ENCODE results near the gene VILL. TPM values are rescaled to one million over a fixed set of nuclear protein-coding genes. Genes with fewer than 3 reads are reported as not detected.
"Not testable (repeated sequence)": the region's sequence is repeated elsewhere in the genome, so short reads cannot be mapped to it uniquely, and the experiment has no call there.

VILL gene
- total RNA-seq, 1 experiment from 2014 or later, result 2.9 TPM

DNA sequence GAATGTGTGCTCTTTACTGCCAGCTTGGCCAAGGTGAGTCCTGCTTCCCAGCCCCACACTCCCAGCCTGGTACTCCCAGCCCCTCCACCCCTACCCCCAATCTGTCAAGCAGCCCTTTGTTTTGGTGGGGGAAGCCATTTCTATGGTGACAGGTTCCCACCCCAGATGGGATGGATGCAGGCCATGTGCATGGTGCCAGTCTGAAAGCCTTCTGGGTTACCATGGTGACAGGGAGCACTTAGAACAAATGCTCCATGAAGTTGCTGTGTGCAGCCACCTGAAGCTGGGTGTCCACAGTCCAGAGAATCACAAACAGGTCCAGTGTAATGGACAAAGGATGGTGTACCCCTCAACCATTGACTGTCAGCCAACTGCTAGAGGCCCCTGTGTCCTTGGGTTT is 19.1 kb upstream of the VILL start:
- ChIA-PET POLR2A (ENCODE audit: low non-redundant PET) (no interaction called here), CTCF (interaction anchor here (1.3 kb wide), 1 partner anchor 116 kb away, joined by 3 read pairs; no protein-coding TSS in a partner anchor)
- intact Hi-C loops (cut with micrococcal nuclease; ENCODE audit: unreplicated experiment), result no loop called here
- TF ChIP-seq, protein P1, sequence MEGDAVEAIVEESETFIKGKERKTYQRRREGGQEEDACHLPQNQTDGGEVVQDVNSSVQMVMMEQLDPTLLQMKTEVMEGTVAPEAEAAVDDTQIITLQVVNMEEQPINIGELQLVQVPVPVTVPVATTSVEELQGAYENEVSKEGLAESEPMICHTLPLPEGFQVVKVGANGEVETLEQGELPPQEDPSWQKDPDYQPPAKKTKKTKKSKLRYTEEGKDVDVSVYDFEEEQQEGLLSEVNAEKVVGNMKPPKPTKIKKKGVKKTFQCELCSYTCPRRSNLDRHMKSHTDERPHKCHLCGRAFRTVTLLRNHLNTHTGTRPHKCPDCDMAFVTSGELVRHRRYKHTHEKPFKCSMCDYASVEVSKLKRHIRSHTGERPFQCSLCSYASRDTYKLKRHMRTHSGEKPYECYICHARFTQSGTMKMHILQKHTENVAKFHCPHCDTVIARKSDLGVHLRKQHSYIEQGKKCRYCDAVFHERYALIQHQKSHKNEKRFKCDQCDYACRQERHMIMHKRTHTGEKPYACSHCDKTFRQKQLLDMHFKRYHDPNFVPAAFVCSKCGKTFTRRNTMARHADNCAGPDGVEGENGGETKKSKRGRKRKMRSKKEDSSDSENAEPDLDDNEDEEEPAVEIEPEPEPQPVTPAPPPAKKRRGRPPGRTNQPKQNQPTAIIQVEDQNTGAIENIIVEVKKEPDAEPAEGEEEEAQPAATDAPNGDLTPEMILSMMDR (conservative IDR thresholded peaks at IDR 0.05; ENCODE audit: low read depth, low read length), result no peak
- TF ChIP-seq EZH2 (IDR thresholded peaks at IDR 0.05; ENCODE audit: borderline replicate concordance, low read depth, low read length, poor library complexity, severe bottlenecking), result no peak
- no TSS peak for BruUV-seq (replicated peaks)
- H3K27ac ChIP-seq (ENCODE audit: low read depth, low read length, poor library complexity, severe bottlenecking), result no peak overlapping the region
- no peaks in the 10 kb centered on the region for H3K9me3 ChIP-seq (ENCODE audit: low read depth, low read length, poor library complexity, severe bottlenecking)
- no peaks in the 10 kb centered on the region for H3K36me3 ChIP-seq (ENCODE audit: insufficient read depth, low read length, poor library complexity, severe bottlenecking)
- no peak overlapping the region for H3K4me3 ChIP-seq (ENCODE audit: low read depth, low read length, poor library complexity, severe bottlenecking)
- H3K27me3 ChIP-seq (replicated peaks; ENCODE audit: insufficient read depth, low read depth, low read length, poor library complexity), result no peaks in the 10 kb centered on the region
- H3K4me1 ChIP-seq (ENCODE audit: insufficient read depth, low read length, poor library complexity, severe bottlenecking), result no peaks in the 10 kb centered on the region
- no peak for DNase-seq (ENCODE audit: low spot score)

DNA sequence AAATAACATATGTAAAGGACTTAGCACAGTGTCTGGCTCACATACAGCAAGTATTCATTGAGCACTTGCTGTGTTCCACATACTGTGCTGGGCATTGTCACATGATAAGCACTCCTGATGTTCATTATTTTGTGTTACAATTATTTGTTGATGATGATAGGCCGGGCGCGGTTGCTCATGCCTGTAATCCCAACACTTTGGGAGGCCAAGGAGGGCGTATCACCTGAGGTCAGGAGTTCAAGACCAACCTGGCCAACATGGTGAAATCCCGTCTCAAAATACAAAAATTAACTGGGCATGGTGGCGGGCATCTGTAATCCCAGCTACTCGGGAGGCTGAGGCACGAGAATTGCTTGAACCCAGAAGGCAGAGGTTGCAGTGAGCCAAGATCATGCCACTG is 18.5 kb upstream of the VILL start:
- H3K27ac ChIP-seq (ENCODE audit: low read depth, low read length, poor library complexity, severe bottlenecking); intact Hi-C loops (cut with micrococcal nuclease; ENCODE audit: unreplicated experiment); DNase-seq (ENCODE audit: low spot score); H3K36me3 ChIP-seq (ENCODE audit: insufficient read depth, low read length, poor library complexity, severe bottlenecking); H3K4me3 ChIP-seq (ENCODE audit: low read depth, low read length, poor library complexity, severe bottlenecking); H3K27me3 ChIP-seq (replicated peaks; ENCODE audit: insufficient read depth, low read depth, low read length, poor library complexity); BruUV-seq (replicated peaks); H3K4me1 ChIP-seq (ENCODE audit: insufficient read depth, low read length, poor library complexity, severe bottlenecking); POLR2A ChIA-PET (ENCODE audit: low non-redundant PET); H3K9me3 ChIP-seq (ENCODE audit: low read depth, low read length, poor library complexity, severe bottlenecking): not testable (repeated sequence)
- CTCF ChIA-PET, result interaction anchor here (1.3 kb wide), 1 partner anchor 117 kb away, joined by 3 read pairs; no protein-coding TSS in a partner anchor

DNA sequence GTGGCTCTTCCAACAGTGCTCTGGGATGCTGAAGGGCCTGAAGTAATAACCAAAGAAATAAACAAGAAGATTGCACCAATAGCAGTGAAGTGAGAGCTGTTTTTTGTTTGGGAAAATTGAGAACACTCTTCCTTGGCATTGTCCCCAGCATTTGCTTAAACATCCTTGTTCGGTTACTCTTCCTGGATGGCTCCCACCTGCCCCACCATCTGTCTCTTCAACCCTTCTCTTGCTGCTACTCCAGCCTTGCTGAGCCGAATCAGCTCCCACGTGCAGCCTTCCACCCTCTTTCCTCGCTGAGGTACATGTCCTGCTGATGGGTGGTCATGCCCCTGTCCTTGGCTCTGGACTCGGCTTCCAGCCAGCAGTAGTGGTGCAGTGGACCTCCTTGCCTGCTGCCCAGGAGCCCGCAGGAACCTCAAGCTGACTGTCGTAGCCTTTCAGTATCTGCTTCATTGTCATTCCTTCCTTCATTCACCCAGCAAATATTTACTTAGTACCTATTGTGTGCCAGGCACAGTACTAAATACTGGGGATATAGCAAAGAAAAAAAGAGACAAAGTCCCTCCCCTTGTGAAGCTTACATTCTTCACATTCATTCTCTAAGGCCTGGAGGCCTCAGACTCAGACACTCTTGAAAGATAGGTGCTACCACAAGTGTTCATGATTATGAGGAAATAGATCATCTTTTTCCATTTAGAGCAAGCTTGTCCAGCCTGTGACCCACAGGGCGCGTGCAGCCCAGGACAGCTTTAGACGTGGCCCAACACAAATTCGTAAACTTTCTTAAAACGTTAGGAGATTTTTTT is 17.1 kb upstream of the VILL start:
- Histone ChIP-seq H3K36me3 (ENCODE audit: insufficient read depth, low read length, poor library complexity, severe bottlenecking) (no peaks in the 10 kb centered on the region), H3K27me3 (replicated peaks; ENCODE audit: insufficient read depth, low read depth, low read length, poor library complexity) (no peaks in the 10 kb centered on the region), H3K4me1 (ENCODE audit: insufficient read depth, low read length, poor library complexity, severe bottlenecking) (no peaks in the 10 kb centered on the region), H3K4me3 (ENCODE audit: low read depth, low read length, poor library complexity, severe bottlenecking) (no peak overlapping the region), H3K9me3 (ENCODE audit: low read depth, low read length, poor library complexity, severe bottlenecking) (no peaks in the 10 kb centered on the region), H3K27ac (ENCODE audit: low read depth, low read length, poor library complexity, severe bottlenecking) (no peak overlapping the region)
- CTCF ChIA-PET, result no interaction called here
- POLR2A ChIA-PET (ENCODE audit: low non-redundant PET), result no interaction called here
- BruUV-seq (replicated peaks), result no TSS peak
- intact Hi-C loops (cut with micrococcal nuclease; ENCODE audit: unreplicated experiment), result loop anchor here (1.0 kb wide), 1 partner anchor 118 kb away; no protein-coding TSS in a partner anchor
- DNase-seq (ENCODE audit: low spot score), result no peak
- TF ChIP-seq, protein P1 (conservative IDR thresholded peaks at IDR 0.05; ENCODE audit: low read depth, low read length), result no peak
- TF ChIP-seq EZH2 (IDR thresholded peaks at IDR 0.05; ENCODE audit: borderline replicate concordance, low read depth, low read length, poor library complexity, severe bottlenecking), result no peak
